ENCODE data around the gene MYEOV. TPM values are rescaled to one million over a fixed set of nuclear protein-coding genes. Genes with fewer than 3 reads are reported as not detected.

Gene MYEOV
- total and polyA plus RNA-seq, 2 donors (not counting 1 experiment from before 2014, with no cell fraction given) = 0.72 TPM; not detected in 1

GRCh38 chr11:69249311-69250185 lies 44.4 kb upstream of the MYEOV start:
- DNase-seq (no peak), ATAC-seq (ENCODE audit: low read depth) (no peak)
- Histone ChIP-seq H3K9me3 (ENCODE audit: control extremely low read depth in 1 of 3, control insufficient read depth in 2 of 3, insufficient read depth in 1 of 3, low read length in 2 of 3) (peaks cover 0 to 6% (median 4%) of the 10 kb centered on the region in 3 donors), H3K36me3 (replicated peaks in 1 of 2; ENCODE audit: control extremely low read depth in 1 of 2, control insufficient read depth in 1 of 2, extremely low read depth in 1 of 2, insufficient read depth in 2 of 2, low read length in 1 of 2) (no peaks in the 10 kb centered on the region), H3K4me3 (ENCODE audit: control extremely low read depth in 1 of 5, extremely low read depth in 1 of 5, insufficient read depth in 1 of 5, low read depth in 2 of 5, low read length in 4 of 5) (no peak overlapping the region), H3K79me2 (ENCODE audit: control insufficient read depth, insufficient read depth, low read length) (no peaks in the 10 kb centered on the region), H3K27ac (ENCODE audit: low read length in 2 of 2) (no peak overlapping the region), H2AFZ (ENCODE audit: insufficient read depth, low read depth, low read length, poor library complexity, severe bottlenecking) (no peak overlapping the region), H3K9ac (ENCODE audit: low read length) (no peak overlapping the region), H4K20me1 (ENCODE audit: control insufficient read depth, insufficient read depth, low read length, poor library complexity, severe bottlenecking) (no peaks in the 10 kb centered on the region), H3K4me2 (replicated peaks; ENCODE audit: low read depth, low read length, poor library complexity, severe bottlenecking) (no peak overlapping the region), H3K4me1 (ENCODE audit: control insufficient read depth in 2 of 2, insufficient read depth in 2 of 2, low read length in 2 of 2) (no peaks in the 10 kb centered on the region), H3K27me3 (replicated peaks in 1 of 4; ENCODE audit: control extremely low read depth in 1 of 4, control insufficient read depth in 3 of 4, insufficient read depth in 4 of 4, low read length in 3 of 4) (no peaks in the 10 kb centered on the region)
- ChIA-PET POLR2A (no interaction called here), CTCF (no interaction called here)
- no peaks in the 10 kb centered on the region for H3K9me3 Mint-ChIP-seq (ENCODE audit: insufficient read depth)
- H3K27ac Mint-ChIP-seq = no peak overlapping the region
- no peaks in the 10 kb centered on the region for H3K4me1 Mint-ChIP-seq
- no peak for TF ChIP-seq EZH2 (IDR thresholded peaks at IDR 0.05; ENCODE audit: borderline replicate concordance, insufficient read depth, low read depth, low read length, poor library complexity, severe bottlenecking)
- TF ChIP-seq, protein P1, sequence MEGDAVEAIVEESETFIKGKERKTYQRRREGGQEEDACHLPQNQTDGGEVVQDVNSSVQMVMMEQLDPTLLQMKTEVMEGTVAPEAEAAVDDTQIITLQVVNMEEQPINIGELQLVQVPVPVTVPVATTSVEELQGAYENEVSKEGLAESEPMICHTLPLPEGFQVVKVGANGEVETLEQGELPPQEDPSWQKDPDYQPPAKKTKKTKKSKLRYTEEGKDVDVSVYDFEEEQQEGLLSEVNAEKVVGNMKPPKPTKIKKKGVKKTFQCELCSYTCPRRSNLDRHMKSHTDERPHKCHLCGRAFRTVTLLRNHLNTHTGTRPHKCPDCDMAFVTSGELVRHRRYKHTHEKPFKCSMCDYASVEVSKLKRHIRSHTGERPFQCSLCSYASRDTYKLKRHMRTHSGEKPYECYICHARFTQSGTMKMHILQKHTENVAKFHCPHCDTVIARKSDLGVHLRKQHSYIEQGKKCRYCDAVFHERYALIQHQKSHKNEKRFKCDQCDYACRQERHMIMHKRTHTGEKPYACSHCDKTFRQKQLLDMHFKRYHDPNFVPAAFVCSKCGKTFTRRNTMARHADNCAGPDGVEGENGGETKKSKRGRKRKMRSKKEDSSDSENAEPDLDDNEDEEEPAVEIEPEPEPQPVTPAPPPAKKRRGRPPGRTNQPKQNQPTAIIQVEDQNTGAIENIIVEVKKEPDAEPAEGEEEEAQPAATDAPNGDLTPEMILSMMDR (IDR thresholded peaks at IDR 0.05) = no peak
- WGBS (ENCODE audit: insufficient coverage) = 95% methylated on average over 35 of the region's 35 CpGs
- H3K27me3 Mint-ChIP-seq = peaks cover 16% of the 10 kb centered on the region
- intact Hi-C loops (cut with micrococcal nuclease) = no loop called here
- H3K4me3 Mint-ChIP-seq = no peak overlapping the region
